H7 (cell line): ENCODE results near the gene MTHFSD. TPM values are rescaled to one million over a fixed set of nuclear protein-coding genes. Genes with fewer than 3 reads are reported as not detected.
"Not testable (repeated sequence)": the region's sequence is repeated elsewhere in the genome, so short reads cannot be mapped to it uniquely, and the experiment has no call there.

Experiments
- DNase-seq: peaks from one replicate; pipeline ENCODE4 v3.0.0; 2012
- H3K27me3 ChIP-seq: 2 replicates; pipeline ENCODE4 v1.6.0; 2011; ENCODE audit warnings: mild to moderate bottlenecking, low read length; ENCODE audit not compliant: control insufficient read depth, insufficient read depth
- H3K36me3 ChIP-seq: replicated peaks from 2 replicates; pipeline ENCODE4 v1.5.1; 2011; ENCODE audit warnings: low read length; ENCODE audit not compliant: control insufficient read depth, insufficient read depth
- H3K4me3 ChIP-seq: 2 replicates; pipeline ENCODE4 v1.5.1; 2011; ENCODE audit warnings: low read depth, mild to moderate bottlenecking, control low read depth, low read length, moderate library complexity; ENCODE audit not compliant: insufficient read depth
- total RNA-seq: library from RNA; depleted of rRNA; stranded (reverse); fragments of >200 nt; shearing (Covaris generic); gene quantifications from 2 replicates; pipeline ENCODE4 v1.2.3, GENCODE V29; 2014

MTHFSD gene
- total RNA-seq, 1 experiment from 2014 or later, result 15.3 TPM

- H3K36me3 ChIP-seq, H3K4me3 ChIP-seq, H3K27me3 ChIP-seq, DNase-seq: not testable (repeated sequence)
These were observed 32.9 kb upstream of the MTHFSD start for GRCh38 chr16:86587955-86588354.

- peaks cover 1% of the 10 kb centered on the region; the same call in 1 of the 2 replicates for H3K27me3 ChIP-seq
- no peak overlapping the region for H3K4me3 ChIP-seq
These were observed 32.5 kb upstream of the MTHFSD start for GRCh38 chr16:86587487-86587886.

GRCh38 chr16:86585821-86586611, 31.0 kb upstream of the MTHFSD start:
- H3K36me3 ChIP-seq, result no peaks in the 10 kb centered on the region
- peaks cover 11% of the 10 kb centered on the region for H3K27me3 ChIP-seq
- DNase-seq, result no peak
- H3K4me3 ChIP-seq, result no peak overlapping the region

More at GRCh38 chr16:86587487-86587886, 32.5 kb upstream of the MTHFSD start:
- no peaks in the 10 kb centered on the region for H3K36me3 ChIP-seq
- DNase-seq, result no peak

GRCh38 chr16:86584726-86585721, 30.0 kb upstream of the MTHFSD start:
- Histone ChIP-seq H3K4me3 (no peak overlapping the region), H3K27me3 (peaks cover 21% of the 10 kb centered on the region), H3K36me3 (no peaks in the 10 kb centered on the region)
- DNase-seq, result no peak

GRCh38 chr16:86584071-86584685, 29.1 kb upstream of the MTHFSD start:
- Histone ChIP-seq H3K4me3 (no peak overlapping the region), H3K36me3 (no peaks in the 10 kb centered on the region), H3K27me3 (peaks cover 29% of the 10 kb centered on the region)
- DNase-seq, result no peak

GRCh38 chr16:86581458-86581857, 26.4 kb upstream of the MTHFSD start:
- no peak for DNase-seq
- Histone ChIP-seq H3K36me3 (no peaks in the 10 kb centered on the region), H3K4me3 (no peak overlapping the region), H3K27me3 (peaks cover 55% of the 10 kb centered on the region)

- Histone ChIP-seq H3K4me3 (no peak overlapping the region), H3K27me3 (peaks cover 57% of the 10 kb centered on the region), H3K36me3 (no peaks in the 10 kb centered on the region)
- peak; percentile 40 for DNase-seq
These were observed 25.7 kb upstream of the MTHFSD start for GRCh38 chr16:86580791-86581170.

- H3K27me3 ChIP-seq, result peaks cover 61% of the 10 kb centered on the region
- no peak overlapping the region for H3K4me3 ChIP-seq
- peak; percentile 55 for DNase-seq
- no peaks in the 10 kb centered on the region for H3K36me3 ChIP-seq
These were observed 25.2 kb upstream of the MTHFSD start for GRCh38 chr16:86580063-86580790.

GRCh38 chr16:86579268-86580062, 24.4 kb upstream of the MTHFSD start:
- peak; percentile 73 for DNase-seq

GRCh38 chr16:86578611-86579267, 23.7 kb upstream of the MTHFSD start:
- H3K36me3 ChIP-seq, result no peaks in the 10 kb centered on the region
- H3K27me3 ChIP-seq, result peaks cover 76% of the 10 kb centered on the region
- peak overlapping the region; percentile 35 for H3K4me3 ChIP-seq
- peak; percentile 81 for DNase-seq

More at GRCh38 chr16:86579268-86580062, 24.4 kb upstream of the MTHFSD start:
- no peaks in the 10 kb centered on the region for H3K36me3 ChIP-seq
- H3K4me3 ChIP-seq, result peak overlapping the region; percentile 35
- peaks cover 69% of the 10 kb centered on the region for H3K27me3 ChIP-seq

- Histone ChIP-seq H3K36me3 (no peaks in the 10 kb centered on the region), H3K4me3 (peak within 1 kb of the TSS; percentile 35), H3K27me3 (peaks cover 82% of the 10 kb centered on the region)
- peak; percentile 59 for DNase-seq
These were observed 23.1 kb upstream of the MTHFSD start, which contains the start of gene FOXL1 for GRCh38 chr16:86578061-86578599. FOXL1 (plus strand) TSS chr16:86578549; CDS start chr16:86578724, 175 bp downstream.

GRCh38 chr16:86577314-86577971, 22.4 kb upstream of the MTHFSD start:
- no peaks in the 10 kb centered on the region for H3K36me3 ChIP-seq
- no peak overlapping the region; the same call in 1 of the 2 replicates for H3K4me3 ChIP-seq
- H3K27me3 ChIP-seq, result peaks cover 89% of the 10 kb centered on the region
- DNase-seq, result peak; percentile 70
